NCI-H774 (cell line): ENCODE data around the gene GHRL.

Experiments
- DNase-seq: peaks from one replicate; lab custom pipeline; 2025; lab: John Stamatoyannopoulos, UW

Gene GHRL

DNA sequence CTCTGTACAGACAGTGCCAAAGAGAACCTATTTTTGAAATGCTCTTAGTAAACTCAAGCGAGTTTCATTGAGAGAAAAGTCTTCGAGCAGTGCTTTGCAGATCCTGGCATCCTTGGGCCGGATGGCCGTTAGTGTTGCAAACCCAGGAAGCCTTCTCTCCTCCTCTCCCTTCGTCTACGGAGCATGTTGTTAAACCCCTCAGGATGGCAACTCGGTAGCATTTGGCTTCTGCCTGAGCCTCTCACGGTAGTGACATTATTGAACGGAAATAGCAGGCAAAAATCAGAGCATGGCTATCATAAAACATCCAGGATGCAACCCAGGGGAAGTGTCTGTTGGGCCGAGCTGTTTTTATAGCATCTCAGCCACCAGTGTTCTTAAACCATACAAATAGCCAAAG, 34.8 kb upstream of the GHRL start:
- DNase-seq = no peak

DNA sequence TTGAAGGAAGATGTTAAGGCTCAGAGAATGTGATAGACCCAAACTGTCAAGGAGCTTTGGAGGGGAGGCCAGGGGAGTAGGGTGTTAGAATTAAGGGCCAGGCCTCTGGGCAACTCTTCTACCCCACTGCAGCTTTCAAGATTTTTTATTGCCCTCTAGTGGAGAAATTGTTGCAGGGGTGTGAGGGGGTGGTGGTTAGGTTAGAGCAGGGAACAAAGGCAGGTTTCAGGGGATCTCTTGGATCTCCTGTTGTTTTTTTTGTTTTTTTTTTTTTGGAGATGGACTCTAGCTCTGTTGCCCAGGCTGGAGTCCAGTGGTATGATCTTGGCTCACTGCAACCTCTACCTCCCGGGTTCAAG, 29.6 kb upstream of the GHRL start:
- no peak for DNase-seq

- DNase-seq = no peak
These were observed 29.0 kb upstream of the GHRL start for GRCh38 chr3:10321630-10322351.

GRCh38 chr3:10320320-10320677, 27.6 kb upstream of the GHRL start:
- DNase-seq = no peak

DNA sequence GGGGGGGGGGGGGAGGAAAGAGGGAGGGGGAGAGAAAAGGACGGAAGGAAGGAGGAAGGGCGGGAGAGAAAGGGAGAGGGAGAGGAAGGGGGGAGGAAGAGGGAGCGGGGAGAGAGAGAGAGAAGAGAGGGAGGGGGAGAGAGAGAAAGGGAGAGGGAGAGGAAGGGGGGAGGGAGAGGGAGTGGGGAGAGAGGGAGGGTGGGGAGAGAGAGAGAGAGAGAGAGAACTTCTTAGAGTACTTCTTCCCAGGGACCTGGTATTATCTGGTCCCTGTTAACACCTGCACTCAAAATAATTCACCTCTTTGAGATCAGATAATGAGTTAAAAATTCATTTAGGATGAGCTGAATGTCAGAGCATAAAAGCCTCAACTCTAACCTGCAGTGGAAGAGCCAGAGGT, 27.1 kb upstream of the GHRL start:
- DNase-seq = no peak

DNA sequence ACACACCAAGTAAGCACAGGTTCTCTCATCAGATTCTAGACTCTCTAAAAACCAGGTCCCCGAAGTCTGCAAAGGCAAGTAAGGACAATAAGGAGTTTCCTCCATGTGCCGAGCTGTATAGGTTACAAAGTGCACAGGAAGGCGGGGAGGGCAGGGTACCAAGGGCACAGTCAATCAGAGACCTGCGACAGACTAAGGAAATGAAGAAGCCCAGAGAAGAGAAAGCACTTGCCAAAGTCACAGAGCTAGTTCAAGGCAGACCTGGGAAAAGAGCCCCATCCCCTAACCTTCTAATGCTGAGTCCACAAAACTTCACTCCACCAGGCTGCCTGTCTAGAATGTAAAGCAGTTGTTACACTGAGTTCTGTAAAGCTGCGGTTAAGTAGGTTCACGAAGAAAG, 26.5 kb upstream of the GHRL start:
- no peak for DNase-seq

DNA sequence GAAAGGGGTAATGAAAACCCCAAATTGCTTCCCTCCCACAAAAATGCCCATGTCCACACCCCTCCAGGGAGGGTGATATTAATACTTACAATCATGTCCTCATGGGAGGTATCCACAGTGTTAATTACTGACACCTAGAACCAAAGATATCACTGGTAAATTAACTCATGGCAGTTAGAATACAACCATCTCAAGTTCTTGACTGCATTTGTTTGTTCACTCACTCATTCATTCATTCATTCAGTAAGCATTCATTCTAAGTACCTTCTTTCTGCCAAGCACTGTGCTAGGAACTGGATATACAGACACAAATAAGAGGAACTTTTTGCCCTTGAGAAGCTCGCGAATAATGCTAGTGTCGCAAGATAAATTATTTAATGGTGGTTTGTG, 25.2 kb upstream of the GHRL start:
- no peak for DNase-seq

DNA sequence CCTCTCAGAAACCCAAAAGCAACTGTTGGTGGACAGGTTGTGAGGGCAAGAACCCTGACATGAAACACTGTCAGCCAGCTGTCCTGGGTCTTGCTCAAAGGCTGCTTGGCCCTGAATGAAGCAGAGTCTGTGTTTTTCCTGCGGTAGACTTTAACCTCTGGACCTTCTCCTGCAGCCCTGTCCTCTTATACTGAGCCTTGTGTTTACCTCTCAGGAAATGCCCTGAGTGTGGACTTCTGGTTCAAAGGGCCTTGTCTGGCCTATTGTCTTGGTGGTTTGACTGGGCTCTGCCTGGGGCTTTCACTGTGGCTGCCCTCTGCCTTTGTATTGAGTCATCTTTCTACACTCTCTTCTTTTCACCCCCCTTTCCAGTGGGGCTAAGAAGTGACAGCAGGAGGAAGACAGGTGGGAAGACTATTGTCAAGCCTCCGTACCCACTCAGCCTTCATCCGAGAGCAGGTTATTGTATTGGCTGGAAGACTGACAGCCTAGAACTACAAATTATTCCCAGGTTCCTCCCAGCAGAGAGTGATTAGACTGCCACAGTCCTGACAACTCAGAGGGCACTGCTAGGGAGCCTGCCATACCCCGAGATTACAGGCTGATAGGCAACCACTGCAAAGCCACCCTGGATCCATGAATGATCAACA, 24.7 kb upstream of the GHRL start:
- DNase-seq = no peak

DNA sequence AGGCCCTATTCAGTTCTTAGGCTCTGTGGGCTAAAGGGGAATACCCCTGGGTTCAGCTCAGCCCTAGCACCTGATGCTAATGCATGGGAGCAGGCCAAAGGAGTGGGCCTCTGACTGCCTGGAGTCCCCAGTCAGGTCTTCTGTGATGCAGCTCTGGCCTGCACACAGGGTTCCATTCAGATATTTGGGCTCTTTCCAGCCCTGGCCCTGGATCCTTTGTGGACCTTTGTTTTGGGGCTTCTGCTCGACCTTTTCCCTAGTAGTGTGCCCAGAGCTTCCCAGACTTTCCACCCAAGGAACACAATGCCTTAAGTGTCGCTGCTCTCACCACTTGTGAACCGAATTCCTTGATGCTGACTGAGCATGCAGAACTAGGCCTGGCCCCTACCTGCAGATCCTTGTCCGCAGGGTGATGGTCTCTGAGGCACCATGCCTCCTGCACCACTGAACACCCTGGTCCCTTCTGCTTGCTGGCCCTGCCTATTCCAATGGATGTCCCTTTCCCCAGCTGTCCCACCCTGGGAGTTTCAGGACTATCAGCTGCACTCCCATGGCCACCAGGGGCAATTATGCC, 23.1 kb upstream of the GHRL start:
- no peak for DNase-seq

DNA sequence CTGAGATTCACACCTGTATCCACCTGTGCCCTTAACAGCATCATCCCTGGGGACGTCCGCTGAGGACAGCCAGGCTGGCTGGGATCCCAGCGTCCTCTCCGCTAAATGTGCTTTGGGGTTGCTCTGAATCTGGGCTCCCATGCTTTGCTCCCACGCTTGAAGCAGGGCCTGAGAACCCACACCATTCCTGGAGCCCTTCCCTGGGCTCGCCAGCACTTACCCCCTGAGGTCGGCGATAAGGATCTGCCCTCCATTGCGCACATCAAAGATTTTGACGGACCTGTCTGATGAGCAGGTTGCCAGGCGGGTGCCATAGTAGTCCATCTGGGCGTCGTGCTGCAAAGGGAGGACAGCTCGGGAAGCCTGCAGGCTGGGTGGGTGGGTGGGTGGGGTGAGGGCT, 22.4 kb upstream of the GHRL start:
- no peak for DNase-seq

GRCh38 chr3:10312861-10313260, 20.1 kb upstream of the GHRL start:
- DNase-seq = no peak

- DNase-seq = no peak
These were observed 19.6 kb upstream of the GHRL start for GRCh38 chr3:10312391-10312790.

DNA sequence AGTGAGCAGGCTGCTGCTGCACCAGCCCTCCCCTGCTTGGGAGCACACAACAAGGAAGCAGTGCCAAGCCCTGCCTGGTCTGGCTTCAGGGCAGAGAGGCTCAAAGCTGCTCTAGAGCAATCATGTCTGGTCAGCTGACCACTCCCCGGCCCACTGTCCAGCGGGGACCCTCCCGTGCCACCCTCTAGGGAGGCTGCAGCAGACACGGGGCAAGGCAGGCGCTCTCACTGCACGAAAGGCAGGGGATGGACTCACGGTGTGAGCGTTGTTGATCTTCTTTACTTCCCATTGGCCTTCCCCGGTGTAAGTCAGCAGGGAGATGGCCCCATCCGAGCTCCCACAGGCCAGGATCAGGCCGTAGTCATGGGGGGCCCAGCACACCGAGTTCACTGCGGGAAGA, 19.0 kb upstream of the GHRL start:
- no peak for DNase-seq

DNA sequence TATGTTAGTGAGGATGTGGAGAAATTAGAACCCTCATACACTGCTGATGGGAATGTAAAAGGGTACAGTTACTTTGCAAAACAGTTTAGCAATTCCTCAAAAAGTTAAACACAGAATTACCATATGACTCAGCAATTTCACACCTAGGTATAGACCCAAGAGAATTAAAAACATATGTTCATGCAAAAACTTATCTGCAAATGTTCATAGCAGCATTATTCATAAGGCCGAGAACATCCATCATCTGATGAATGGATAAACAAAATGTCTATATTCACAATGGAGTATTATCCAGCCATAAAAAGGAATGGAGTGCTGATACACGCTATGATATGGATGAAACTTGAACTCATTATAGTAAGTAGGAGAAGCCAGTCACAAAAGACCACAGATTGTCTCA, 17.8 kb upstream of the GHRL start:
- no peak for DNase-seq

DNA sequence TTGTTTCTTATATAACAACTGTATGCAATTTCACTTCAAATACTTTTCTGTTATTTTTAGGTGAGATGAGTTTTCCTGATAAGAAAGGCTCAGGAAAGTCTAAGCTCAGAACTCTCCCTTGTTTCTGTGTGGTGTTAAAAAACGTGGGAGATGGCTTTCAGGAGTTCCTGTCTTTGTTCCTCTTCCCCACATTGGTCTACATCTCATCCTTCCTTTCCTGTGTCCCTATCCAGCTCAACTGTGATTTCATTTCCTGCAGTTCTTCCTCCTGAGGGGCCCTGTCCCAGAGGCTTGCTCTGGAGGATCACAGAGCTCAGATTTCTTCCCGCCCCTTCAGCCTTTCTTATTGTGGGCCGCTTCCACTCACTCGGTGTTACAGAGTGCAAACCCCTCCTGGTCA, 17.0 kb upstream of the GHRL start:
- no peak for DNase-seq

DNA sequence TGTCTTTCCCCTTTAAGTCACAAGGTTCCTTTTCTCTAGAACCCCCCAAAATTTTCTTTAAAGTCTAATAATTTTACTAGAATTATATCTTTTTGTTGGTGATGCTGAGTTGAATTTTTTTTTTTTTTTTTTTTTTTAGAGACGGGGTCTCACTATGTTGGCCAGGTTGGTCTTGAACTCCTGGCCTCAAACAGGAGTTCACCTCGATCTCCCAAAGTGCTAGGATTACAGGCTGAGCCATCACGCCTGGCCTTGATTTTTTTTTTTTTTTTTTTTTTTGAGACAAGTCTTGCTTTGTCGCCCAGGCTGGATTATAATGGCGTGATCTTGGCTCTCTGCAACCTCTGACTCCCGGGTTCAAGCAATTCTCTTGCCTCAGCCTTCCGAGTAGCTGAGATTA, 15.9 kb upstream of the GHRL start:
- no peak for DNase-seq

DNA sequence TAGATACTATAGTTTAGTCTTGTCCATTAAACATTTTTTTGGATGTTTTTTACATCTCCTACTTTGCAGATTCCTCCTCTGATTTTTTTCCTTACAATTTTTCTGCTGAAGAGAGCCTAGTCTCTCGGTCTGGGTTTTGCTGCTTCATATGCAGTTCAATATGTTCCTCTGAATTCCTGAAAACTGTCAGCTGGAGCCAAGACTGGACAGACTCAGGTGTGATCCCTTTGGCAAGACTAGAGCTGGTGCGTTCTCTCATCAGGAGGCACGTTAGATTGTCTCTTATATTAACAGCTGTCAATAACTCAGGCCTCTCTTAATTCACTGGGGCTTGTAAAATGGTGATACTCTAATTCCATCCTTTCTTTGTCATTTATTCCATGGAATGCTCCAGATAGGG, 13.4 kb upstream of the GHRL start:
- DNase-seq = no peak

- no peak for DNase-seq
These were observed 12.7 kb upstream of the GHRL start for GRCh38 chr3:10305331-10305902.

DNA sequence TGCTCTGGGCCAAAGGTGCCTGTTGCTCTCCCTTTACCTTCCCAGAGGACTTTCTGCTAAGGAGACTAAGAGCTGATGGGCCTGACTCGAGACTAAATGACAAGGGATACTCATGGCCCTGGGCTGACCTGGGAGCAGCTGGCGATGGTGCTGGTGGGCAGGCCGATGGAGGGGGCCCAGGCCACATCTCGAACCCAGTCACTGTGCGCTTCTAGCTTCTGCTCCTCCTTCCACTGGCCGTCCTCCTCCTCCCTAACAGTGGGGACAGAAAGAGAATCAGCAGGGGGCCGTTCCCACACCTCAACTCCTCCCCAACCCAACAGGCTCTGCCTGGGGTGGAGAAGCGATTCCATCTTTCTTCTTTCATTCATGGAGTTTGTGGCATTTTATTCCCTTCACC, 12.2 kb upstream of the GHRL start:
- DNase-seq = no peak

DNA sequence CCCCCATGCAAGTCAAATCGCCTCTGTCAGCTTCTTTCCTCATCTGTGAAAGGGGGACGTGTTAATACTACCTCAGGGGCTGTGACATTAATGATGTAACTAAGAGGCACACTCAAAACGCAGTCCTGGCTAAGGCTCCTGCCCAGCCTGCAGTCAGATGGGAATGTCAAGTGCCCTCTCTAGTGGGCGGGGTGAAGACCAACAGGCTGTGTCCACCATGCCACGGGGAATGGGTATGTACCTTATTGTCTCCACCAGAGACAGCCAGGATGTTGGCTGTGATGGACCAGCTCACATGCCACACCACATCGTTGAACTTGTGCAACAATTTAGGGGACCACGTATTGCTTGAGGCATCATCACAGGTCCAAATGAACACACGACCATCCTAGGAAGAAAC, 11.0 kb upstream of the GHRL start:
- DNase-seq = no peak

- no peak for DNase-seq
These were observed 10.4 kb upstream of the GHRL start for GRCh38 chr3:10303105-10303504.

GRCh38 chr3:10300087-10300486, 7.3 kb upstream of the GHRL start:
- no peak for DNase-seq

DNA sequence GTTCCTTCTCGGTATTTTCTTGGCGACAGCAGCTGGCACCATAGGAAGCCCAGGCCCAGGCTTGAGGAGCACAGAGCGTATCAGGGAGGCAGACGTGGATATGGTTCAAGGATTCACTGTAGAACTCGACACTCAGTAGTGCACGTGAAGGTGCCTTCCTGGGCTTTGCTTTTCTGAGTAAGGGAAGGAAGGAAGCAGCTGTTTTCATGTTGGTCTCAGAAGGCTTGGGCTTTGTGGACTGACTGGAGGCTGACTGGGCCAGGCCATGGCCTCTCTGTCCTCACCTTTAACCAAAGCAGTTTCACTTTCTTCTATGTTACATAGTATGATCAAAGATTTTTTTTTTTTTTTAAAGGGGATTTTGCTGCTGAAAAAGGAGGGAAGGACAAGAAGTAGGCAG, 6.9 kb upstream of the GHRL start:
- no peak for DNase-seq

DNA sequence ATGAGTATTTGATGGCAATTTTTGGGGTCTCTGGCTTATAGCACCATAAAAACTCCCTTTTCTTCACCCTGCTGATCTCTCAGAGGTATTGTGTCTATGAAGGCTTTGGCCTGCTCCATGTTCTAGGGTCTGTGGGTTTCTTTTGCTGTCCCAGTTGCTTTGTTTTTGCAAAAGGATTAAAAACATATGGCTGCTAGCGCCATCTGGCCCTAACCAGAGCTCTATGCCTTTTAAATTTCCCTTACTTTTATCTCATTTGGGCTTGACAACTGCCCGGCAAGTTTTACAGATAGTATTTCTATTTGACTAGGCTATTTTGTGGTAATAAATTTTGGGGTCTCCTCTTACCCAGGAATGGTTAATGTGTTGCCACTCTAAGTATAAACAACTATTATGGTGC, 6.4 kb upstream of the GHRL start:
- no peak for DNase-seq
